ENCODE measurements around the gene PRDM15. TPM values are rescaled to one million over a fixed set of nuclear protein-coding genes. Genes with fewer than 3 reads are reported as not detected.

PRDM15 gene
- total and polyA plus RNA-seq, 2 experiments from 2014 or later, result 2.3 to 4.2 TPM

- no peaks in the 10 kb centered on the region for H3K4me1 ChIP-seq (ENCODE audit: insufficient read depth)
- no peak overlapping the region for H3K27ac ChIP-seq
- no peaks in the 10 kb centered on the region for H3F3A ChIP-seq (ENCODE audit: insufficient read depth)
- H3K4me2 ChIP-seq (ENCODE audit: unreplicated experiment), result no peak overlapping the region
- no peak overlapping the region for H3K9ac ChIP-seq
- in situ Hi-C loops (cut with MboI), result no loop called here
- H4K20me1 ChIP-seq (ENCODE audit: insufficient read depth), result no peaks in the 10 kb centered on the region
- peaks cover 3% of the 10 kb centered on the region; the same call in 1 of the 2 replicates for H3K36me3 ChIP-seq (ENCODE audit: low read depth)
- H3K9me3 ChIP-seq (ENCODE audit: low read depth), result no peaks in the 10 kb centered on the region
- TF ChIP-seq EZH2phosphoT487 (IDR thresholded peaks at IDR 0.05; ENCODE audit: insufficient read depth, low read depth) (no peak), EZH2 (IDR thresholded peaks at IDR 0.05; ENCODE audit: insufficient read depth, poor library complexity, severe bottlenecking) (no peak)
- WGBS, 2 experiments (ENCODE audit: low coverage in 1 of 2, low lambda C conversion rate in 2 of 2, missing lambda C conversion rate in 2 of 2), result 95 to 99% methylated on average over 12 of the region's 12 CpGs
- no peak overlapping the region for H3K4me3 ChIP-seq
- H2AFZ ChIP-seq, result no peak overlapping the region
- H3K79me2 ChIP-seq (ENCODE audit: insufficient read depth), result no peaks in the 10 kb centered on the region
- no peaks in the 10 kb centered on the region for H3K9me2 ChIP-seq (ENCODE audit: insufficient read depth)
- no peaks in the 10 kb centered on the region for H3K27me3 ChIP-seq (replicated peaks; ENCODE audit: insufficient read depth)
- DNase-seq, result no peak
Observed at GRCh38 chr21:41901099-41901498, 22.0 kb upstream of the PRDM15 start.

- Histone ChIP-seq H3K9me3 (ENCODE audit: low read depth) (no peaks in the 10 kb centered on the region), H3K36me3 (ENCODE audit: low read depth) (peaks cover 1% of the 10 kb centered on the region; the same call in 1 of the 2 replicates), H4K20me1 (ENCODE audit: insufficient read depth) (no peaks in the 10 kb centered on the region), H3K9ac (no peak overlapping the region), H3F3A (ENCODE audit: insufficient read depth) (no peaks in the 10 kb centered on the region), H3K4me1 (ENCODE audit: insufficient read depth) (no peaks in the 10 kb centered on the region), H3K27me3 (replicated peaks; ENCODE audit: insufficient read depth) (no peaks in the 10 kb centered on the region), H3K4me2 (ENCODE audit: unreplicated experiment) (no peak overlapping the region), H3K4me3 (no peak overlapping the region), H3K79me2 (ENCODE audit: insufficient read depth) (no peaks in the 10 kb centered on the region), H2AFZ (no peak overlapping the region), H3K27ac (no peak overlapping the region), H3K9me2 (ENCODE audit: insufficient read depth) (no peaks in the 10 kb centered on the region)
- in situ Hi-C loops (cut with MboI), result no loop called here
- TF ChIP-seq EZH2phosphoT487 (IDR thresholded peaks at IDR 0.05; ENCODE audit: insufficient read depth, low read depth) (no peak), EZH2 (IDR thresholded peaks at IDR 0.05; ENCODE audit: insufficient read depth, poor library complexity, severe bottlenecking) (no peak)
- 89 to 92% methylated on average over 6 of the region's 6 CpGs for WGBS, 2 experiments (ENCODE audit: low coverage in 1 of 2, low lambda C conversion rate in 2 of 2, missing lambda C conversion rate in 2 of 2)
- no peak for DNase-seq
Observed at GRCh38 chr21:41900401-41900800, 21.3 kb upstream of the PRDM15 start.

- no peaks in the 10 kb centered on the region for H3K27me3 ChIP-seq (replicated peaks; ENCODE audit: insufficient read depth)
- in situ Hi-C loops (cut with MboI), result no loop called here
- H3K9me2 ChIP-seq (ENCODE audit: insufficient read depth), result no peaks in the 10 kb centered on the region
- H3K9me3 ChIP-seq (ENCODE audit: low read depth), result no peaks in the 10 kb centered on the region
- no peaks in the 10 kb centered on the region for H4K20me1 ChIP-seq (ENCODE audit: insufficient read depth)
- H3K4me3 ChIP-seq, result no peak overlapping the region
- H3K27ac ChIP-seq, result no peak overlapping the region
- H3K4me1 ChIP-seq (ENCODE audit: insufficient read depth), result no peaks in the 10 kb centered on the region
- no peak overlapping the region for H2AFZ ChIP-seq
- no peak overlapping the region for H3K9ac ChIP-seq
- 86 to 89% methylated on average over 20 to 25 of the region's 25 CpGs for WGBS, 2 experiments (ENCODE audit: low coverage in 1 of 2, low lambda C conversion rate in 2 of 2, missing lambda C conversion rate in 2 of 2)
- H3K4me2 ChIP-seq (ENCODE audit: unreplicated experiment), result no peak overlapping the region
- no peak for TF ChIP-seq EZH2 (IDR thresholded peaks at IDR 0.05; ENCODE audit: insufficient read depth, poor library complexity, severe bottlenecking)
- H3F3A ChIP-seq (ENCODE audit: insufficient read depth), result no peaks in the 10 kb centered on the region
- no peaks in the 10 kb centered on the region for H3K79me2 ChIP-seq (ENCODE audit: insufficient read depth)
- DNase-seq, result no peak
- H3K36me3 ChIP-seq (ENCODE audit: low read depth), result no peaks in the 10 kb centered on the region; the same call in 1 of the 2 replicates
Observed at GRCh38 chr21:41899426-41900202, 20.5 kb upstream of the PRDM15 start.

GRCh38 chr21:41898998-41899397, 19.9 kb upstream of the PRDM15 start:
- H3K27ac ChIP-seq, result no peak overlapping the region

More at GRCh38 chr21:41898998-41899397, 19.9 kb upstream of the PRDM15 start:
- Histone ChIP-seq H3K4me3 (no peak overlapping the region), H3K9me2 (ENCODE audit: insufficient read depth) (no peaks in the 10 kb centered on the region), H2AFZ (no peak overlapping the region), H3K27me3 (replicated peaks; ENCODE audit: insufficient read depth) (no peaks in the 10 kb centered on the region), H3F3A (ENCODE audit: insufficient read depth) (no peaks in the 10 kb centered on the region), H3K4me1 (ENCODE audit: insufficient read depth) (no peaks in the 10 kb centered on the region), H3K4me2 (ENCODE audit: unreplicated experiment) (no peak overlapping the region), H4K20me1 (ENCODE audit: insufficient read depth) (no peaks in the 10 kb centered on the region), H3K9ac (no peak overlapping the region), H3K9me3 (ENCODE audit: low read depth) (no peaks in the 10 kb centered on the region), H3K36me3 (ENCODE audit: low read depth) (no peaks in the 10 kb centered on the region; the same call in 1 of the 2 replicates), H3K79me2 (ENCODE audit: insufficient read depth) (no peaks in the 10 kb centered on the region)
- TF ChIP-seq EZH2 (IDR thresholded peaks at IDR 0.05; ENCODE audit: insufficient read depth, poor library complexity, severe bottlenecking) (no peak), EZH2phosphoT487 (IDR thresholded peaks at IDR 0.05; ENCODE audit: insufficient read depth, low read depth) (no peak)
- 90 to 93% methylated on average over 17 of the region's 17 CpGs for WGBS, 2 experiments (ENCODE audit: low coverage in 1 of 2, low lambda C conversion rate in 2 of 2, missing lambda C conversion rate in 2 of 2)
- in situ Hi-C loops (cut with MboI), result no loop called here
- DNase-seq, result no peak
